ENCODE results near the gene FIS1. TPM values are rescaled to one million over a fixed set of nuclear protein-coding genes. Genes with fewer than 3 reads are reported as not detected.

FIS1 gene
- polyA plus RNA-seq, 1 of the 3 experiments (the other 2 are of a cell fraction): 1,313 TPM

- Histone ChIP-seq H3K79me2 (ENCODE audit: insufficient read depth) (peaks cover under 1% of the 10 kb centered on the region; the same call in 1 of the 2 replicates), H3K9me3 (no peaks in the 10 kb centered on the region), H3K4me2 (no peak overlapping the region), H3K36me3 (replicated peaks in 1 of 2; ENCODE audit: control insufficient read depth in 1 of 2, insufficient read depth in 2 of 2, low read length in 1 of 2) (peaks cover 17 to 40% of the 10 kb centered on the region in 2 experiments), H3K4me3 (ENCODE audit: low read depth in 2 of 2, low read length in 1 of 2) (no peak overlapping the region), H2AFZ (ENCODE audit: low read depth) (no peak overlapping the region), H3K9ac (no peak overlapping the region), H3F3A (replicated peaks; ENCODE audit: insufficient read depth) (peaks cover 9% of the 10 kb centered on the region), H4K20me1 (ENCODE audit: insufficient read depth) (no peaks in the 10 kb centered on the region), H3K27me3 (ENCODE audit: insufficient read depth) (no peaks in the 10 kb centered on the region), H3K27ac (ENCODE audit: low read depth in 2 of 2, low read length in 1 of 2) (no peak overlapping the region), H3K9me2 (no peaks in the 10 kb centered on the region), H3K4me1 (ENCODE audit: control insufficient read depth in 1 of 2, insufficient read depth in 2 of 2, low read depth in 1 of 2, low read length in 1 of 2) (no peaks in the 10 kb centered on the region)
- 97% methylated on average over 14 of the region's 14 CpGs for WGBS (ENCODE audit: low lambda C conversion rate)
- no peak for DNase-seq
- ChIA-PET CTCF (interaction anchor here (1.3 to 2.5 kb wide), 3 partner anchors 13 to 71 kb away, joined by 3 to 10 read pairs (median 5); no protein-coding TSS in a partner anchor), POLR2A (interaction anchor here (1.2 kb wide), 1 partner anchor 43 kb away, joined by 3 read pairs; the partner anchor contains the start of gene VGF)
- TF ChIP-seq NRF1 (IDR thresholded peaks at IDR 0.05; ENCODE audit: low read depth, low read length): no peak
- no peak for TF ChIP-seq FOSL2 (IDR thresholded peaks at IDR 0.05; ENCODE audit: borderline replicate concordance, low read depth)
- no peak for TF ChIP-seq EP300 (IDR thresholded peaks at IDR 0.05; ENCODE audit: borderline replicate concordance in 1 of 2, low read depth in 1 of 2, low read length in 1 of 2)
- no peak for TF ChIP-seq GATA2 (CRISPR knock-in tag; IDR thresholded peaks at IDR 0.05)
- TF ChIP-seq YY1 (IDR thresholded peaks at IDR 0.05; ENCODE audit: low read depth): no peak
- TF ChIP-seq RFX5 (IDR thresholded peaks at IDR 0.05; ENCODE audit: low read length): no peak
- no peak for TF ChIP-seq SIN3A (IDR thresholded peaks at IDR 0.05; ENCODE audit: borderline replicate concordance, low read depth, low read length)
- no peak for TF ChIP-seq PBX3 (IDR thresholded peaks at IDR 0.05)
- TF ChIP-seq EZH2phosphoT487 (IDR thresholded peaks at IDR 0.05; ENCODE audit: borderline replicate concordance, low read depth): no peak
- no peak for TF ChIP-seq MXI1 (IDR thresholded peaks at IDR 0.05; ENCODE audit: low read depth, low read length)
- TF ChIP-seq FOXJ3 (CRISPR knock-in tag; IDR thresholded peaks at IDR 0.05): no peak
- TF ChIP-seq POLR2AphosphoS5 (IDR thresholded peaks at IDR 0.05; ENCODE audit: low read depth, low read length): no peak
- TF ChIP-seq NFIC (IDR thresholded peaks at IDR 0.05; ENCODE audit: borderline replicate concordance): no peak
- no peak for TF ChIP-seq TAF1 (IDR thresholded peaks at IDR 0.05; ENCODE audit: borderline replicate concordance, low read depth, low read length)
Observed at GRCh38 chr7:101208794-101209193, 36.1 kb downstream of the FIS1 start.

- H3K27me3 ChIP-seq (ENCODE audit: insufficient read depth): no peaks in the 10 kb centered on the region
- H3K79me2 ChIP-seq (ENCODE audit: insufficient read depth): no peaks in the 10 kb centered on the region
- H3K4me3 ChIP-seq (ENCODE audit: low read depth in 2 of 2, low read length in 1 of 2): no peak overlapping the region
- H3F3A ChIP-seq (replicated peaks; ENCODE audit: insufficient read depth): peaks cover 9% of the 10 kb centered on the region
- TF ChIP-seq SMC3 (IDR thresholded peaks at IDR 0.05; ENCODE audit: low read depth, low read length) (no peak), PBX3 (IDR thresholded peaks at IDR 0.05) (no peak), RFX5 (IDR thresholded peaks at IDR 0.05; ENCODE audit: low read length) (no peak), GATA2 (CRISPR knock-in tag; IDR thresholded peaks at IDR 0.05) (no peak), RCOR1 (IDR thresholded peaks at IDR 0.05; ENCODE audit: low read length) (no peak), IRF3 (IDR thresholded peaks at IDR 0.05; ENCODE audit: low read depth, low read length) (no peak), EP300 (IDR thresholded peaks at IDR 0.05; ENCODE audit: borderline replicate concordance in 1 of 2, low read depth in 1 of 2, low read length in 1 of 2) (no peak), FOXJ3 (CRISPR knock-in tag; IDR thresholded peaks at IDR 0.05) (no peak)
- 98% methylated on average over 11 of the region's 17 CpGs for WGBS (ENCODE audit: low lambda C conversion rate)
- H3K4me1 ChIP-seq (ENCODE audit: control insufficient read depth in 1 of 2, insufficient read depth in 2 of 2, low read depth in 1 of 2, low read length in 1 of 2): no peaks in the 10 kb centered on the region
- H3K9me2 ChIP-seq: no peaks in the 10 kb centered on the region
- H2AFZ ChIP-seq (ENCODE audit: low read depth): no peak overlapping the region
- H3K4me2 ChIP-seq: no peak overlapping the region
- H3K9ac ChIP-seq: no peak overlapping the region
- H3K27ac ChIP-seq (ENCODE audit: low read depth in 2 of 2, low read length in 1 of 2): no peak overlapping the region
- no peak for DNase-seq
- peaks cover 14 to 36% of the 10 kb centered on the region in 2 experiments for H3K36me3 ChIP-seq (replicated peaks in 1 of 2; ENCODE audit: control insufficient read depth in 1 of 2, insufficient read depth in 2 of 2, low read length in 1 of 2)
- no peaks in the 10 kb centered on the region for H3K9me3 ChIP-seq
- no peaks in the 10 kb centered on the region for H4K20me1 ChIP-seq (ENCODE audit: insufficient read depth)
- CTCF ChIA-PET: interaction anchor here (0.9 to 2.5 kb wide), 2 partner anchors 15 to 42 kb away, joined by 4 to 10 read pairs; partner anchors contain the start of gene VGF
- POLR2A ChIA-PET: interaction anchor here (1.0 to 1.2 kb wide), 3 partner anchors 9 to 114 kb away, joined by 3 read pairs; partner anchors contain the start of genes IFT22 and VGF
Observed at GRCh38 chr7:101207459-101207858, 37.4 kb downstream of the FIS1 start.

All from SK-N-SH (cell line).